Gastroesophageal sphincter (tissue), 4 donors: ENCODE measurements around the gene SYCP1. TPM values are rescaled to one million over a fixed set of nuclear protein-coding genes. Genes with fewer than 3 reads are reported as not detected.

ENCODE experiments used
- ATAC-seq: fragments of 150-250 bp; one replicate; pipeline ENCODE4 v1.9.1; 2016; ENCODE audit warnings: mild to moderate bottlenecking, moderate library complexity
- H3K27ac ChIP-seq, 4 donors: fragments of 200-600 bp; sonication (generic) in 3 of 4; 1 replicate in 3 of 4; 2 replicates in 1 of 4; pipeline ENCODE4 v1.5.1; 2016 to 2019
- H3K27me3 ChIP-seq: fragments of 200-600 bp; sonication (generic); one replicate; pipeline ENCODE4 v1.5.1; 2019
- H3K36me3 ChIP-seq, 2 donors: fragments of 200-600 bp; sonication (generic); one replicate each; pipeline ENCODE4 v1.5.1; 2019; ENCODE audit warnings: control low read depth in 1 of 2
- H3K4me1 ChIP-seq, 3 donors: fragments of 200-600 bp; sonication (generic); 1 replicate in 2 of 3; 2 replicates in 1 of 3; pipeline ENCODE4 v1.5.1; 2016 to 2019; ENCODE audit warnings: control low read depth in 2 of 3
- H3K4me3 ChIP-seq, 2 donors: fragments of 200-600 bp; sonication (generic); one replicate each; pipeline ENCODE4 v1.5.1; 2019; ENCODE audit warnings: mild to moderate bottlenecking in 1 of 2, moderate library complexity in 1 of 2
- H3K9me3 ChIP-seq, 3 donors: fragments of 200-600 bp; sonication (generic); one replicate each; pipeline ENCODE4 v1.5.1; 2017 to 2019; ENCODE audit warnings: control low read depth in 2 of 3
- CTCF ChIP-seq, 4 experiments: fragments of 200-600 bp in 2 of 4; fragments of 450-650 bp in 2 of 4; sonication (generic) in 1 of 4; IDR thresholded peaks; one replicate each; pipeline ENCODE4 v1.5.1; 2017 to 2019; ENCODE audit warnings: antibody characterized with exemption in 4 of 4, mild to moderate bottlenecking in 2 of 4, moderate library complexity in 2 of 4
- EP300 ChIP-seq: sonication (generic); formaldehyde crosslinking; IDR thresholded peaks from one replicate; pipeline ENCODE4 v1.6.1; 2017; ENCODE audit warnings: antibody characterized with exemption, mild to moderate bottlenecking
- POLR2A ChIP-seq, 2 donors: fragments of 450-650 bp; IDR thresholded peaks; one replicate each; pipeline ENCODE4 v1.6.1; 2017; ENCODE audit warnings: antibody characterized with exemption in 2 of 2, mild to moderate bottlenecking in 2 of 2, moderate library complexity in 1 of 2
- POLR2AphosphoS5 ChIP-seq: sonication (generic); formaldehyde crosslinking; IDR thresholded peaks from one replicate; pipeline ENCODE4 v1.6.1; 2017; ENCODE audit warnings: antibody characterized with exemption
- WGBS, 2 donors: methylation state at CpG; one replicate each; pipeline ENCODE4 v1.1.5; 2018; ENCODE audit warnings: low coverage in 1 of 2; 5-methylcytosine and 5-hydroxymethylcytosine counted together
- total RNA-seq, 4 donors: library from RNA; depleted of rRNA; stranded (reverse); fragments of >200 nt; gene quantifications; one replicate each; pipeline ENCODE4 v1.1.0, GENCODE V29; 2016

Gene SYCP1
- total RNA-seq, 4 donors from 2014 or later, result not detected

GRCh38 chr1:114976891-114977290 lies 122.2 kb downstream of the SYCP1 start:
- Histone ChIP-seq H3K36me3 (no peaks in the 10 kb centered on the region), H3K27me3 (no peaks in the 10 kb centered on the region)
- 100% methylated on average over 1 of the region's 1 CpG for WGBS, 2 donors

DNA sequence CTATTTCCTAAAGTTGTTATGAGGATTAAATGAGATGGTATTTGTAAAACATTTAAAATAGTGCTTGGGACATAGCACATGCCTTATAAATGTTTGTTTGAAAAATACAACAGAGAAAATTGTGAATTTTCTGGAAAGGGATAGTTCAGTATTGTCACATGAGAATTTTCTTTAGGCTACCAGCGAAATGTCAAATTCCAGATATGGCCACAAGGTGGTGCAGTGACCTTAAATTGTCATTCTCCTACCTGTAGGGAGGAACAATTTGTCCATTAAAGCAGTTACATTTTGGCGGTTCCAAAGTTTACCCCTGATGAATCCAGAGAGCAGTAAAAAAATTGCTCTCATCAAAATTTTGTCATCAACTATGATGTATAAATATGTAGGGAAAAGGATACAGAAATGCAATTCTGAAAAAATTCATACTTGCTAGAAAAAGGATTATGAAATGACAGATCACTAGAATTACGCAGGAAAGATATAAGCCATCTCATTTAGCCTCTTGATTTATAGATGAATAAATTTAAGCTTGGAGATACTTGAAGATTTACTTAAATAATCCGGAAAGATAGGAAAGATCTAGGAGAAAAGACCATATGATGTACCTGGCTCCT lies 124.7 kb downstream of the SYCP1 start:
- H3K27ac ChIP-seq, result no peak overlapping the region

More at GRCh38 chr1:114976891-114977290, 122.2 kb downstream of the SYCP1 start:
- H3K9me3 ChIP-seq, result peaks cover 0 to 5% (median 0%) of the 10 kb centered on the region in 3 donors
- no peak overlapping the region for H3K27ac ChIP-seq
- no peak for ATAC-seq
- TF ChIP-seq POLR2AphosphoS5, result no peak
- TF ChIP-seq EP300, result no peak
- no peak for TF ChIP-seq POLR2A (IDR thresholded peaks at IDR 0.05)
- no peak overlapping the region for H3K4me3 ChIP-seq
- no peaks in the 10 kb centered on the region for H3K4me1 ChIP-seq

DNA sequence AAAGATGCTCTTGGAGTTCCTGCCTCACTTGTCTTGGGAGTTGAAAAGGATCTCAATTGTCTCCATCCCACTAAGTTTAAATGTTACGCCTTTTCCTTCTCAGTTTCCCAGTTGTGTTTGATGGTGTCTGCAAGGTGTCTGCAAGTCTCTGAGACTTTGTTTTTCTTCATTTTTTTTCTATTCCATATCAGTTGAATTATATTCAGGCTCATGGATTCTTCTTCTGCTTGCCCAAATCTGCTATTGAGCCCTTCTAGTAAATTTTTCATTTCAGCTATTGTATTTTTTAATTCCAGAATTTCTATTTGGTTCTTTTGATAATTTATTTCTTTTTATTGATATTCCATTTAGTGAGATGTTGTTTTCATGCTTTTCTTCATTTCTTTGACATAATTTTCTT lies 127.6 kb downstream of the SYCP1 start:
- Histone ChIP-seq H3K27ac (no peak overlapping the region), H3K4me1 (no peaks in the 10 kb centered on the region), H3K27me3 (no peaks in the 10 kb centered on the region), H3K9me3 (peaks cover 0 to 25% (median 0%) of the 10 kb centered on the region in 3 donors), H3K4me3 (no peak overlapping the region), H3K36me3 (no peaks in the 10 kb centered on the region)
- TF ChIP-seq CTCF (IDR thresholded peaks at IDR 0.05) (no peak), POLR2A (IDR thresholded peaks at IDR 0.05) (no peak), POLR2AphosphoS5 (no peak), EP300 (no peak)
- no peak for ATAC-seq
- 27 to 100% methylated on average over 1 of the region's 1 CpG for WGBS, 2 donors

More for the DNA sequence above, 124.7 kb downstream of the SYCP1 start:
- peaks cover 0 to 20% (median 0%) of the 10 kb centered on the region in 3 donors for H3K9me3 ChIP-seq
- no peaks in the 10 kb centered on the region for H3K27me3 ChIP-seq
- H3K4me3 ChIP-seq, result no peak overlapping the region
- ATAC-seq, result no peak
- 32 to 36% methylated on average over 4 of the region's 4 CpGs for WGBS, 2 donors
- H3K4me1 ChIP-seq, result no peaks in the 10 kb centered on the region
- no peak for TF ChIP-seq POLR2A (IDR thresholded peaks at IDR 0.05)
- TF ChIP-seq CTCF (IDR thresholded peaks at IDR 0.05), result peak; percentile 79 to 91 (median 86)
- TF ChIP-seq EP300, result no peak
- no peak for TF ChIP-seq POLR2AphosphoS5
- H3K36me3 ChIP-seq, result no peaks in the 10 kb centered on the region

GRCh38 chr1:114986286-114986685 lies 131.6 kb downstream of the SYCP1 start:
- peaks cover 0 to 46% (median 0%) of the 10 kb centered on the region in 3 donors for H3K9me3 ChIP-seq
- H3K27ac ChIP-seq, result no peak overlapping the region
- no peaks in the 10 kb centered on the region for H3K36me3 ChIP-seq
- H3K4me1 ChIP-seq, result no peaks in the 10 kb centered on the region
- TF ChIP-seq CTCF (IDR thresholded peaks at IDR 0.05) (no peak), EP300 (no peak), POLR2AphosphoS5 (no peak), POLR2A (IDR thresholded peaks at IDR 0.05) (no peak)
- no peaks in the 10 kb centered on the region for H3K27me3 ChIP-seq
- H3K4me3 ChIP-seq, result no peak overlapping the region
- ATAC-seq, result no peak

DNA sequence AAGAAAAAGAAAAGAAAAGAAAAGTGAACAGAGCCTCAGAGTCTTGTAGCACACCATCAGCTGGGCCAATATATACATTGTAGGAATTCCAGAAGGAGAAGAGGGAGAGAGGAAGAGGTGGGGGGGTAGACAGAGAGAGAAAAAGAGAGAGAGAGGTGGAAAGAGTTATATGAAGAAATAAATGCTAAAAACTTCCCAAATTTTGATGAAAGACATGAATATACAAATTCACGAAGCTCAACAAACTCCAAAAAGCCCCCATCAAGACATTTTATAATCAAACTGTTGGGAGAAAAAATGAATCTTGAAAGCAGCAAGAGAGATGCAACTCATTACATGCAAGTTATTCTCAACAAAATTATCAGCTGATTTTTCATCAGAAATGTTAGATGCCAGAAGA lies 133.4 kb downstream of the SYCP1 start:
- ATAC-seq, result no peak
- no peak overlapping the region for H3K4me3 ChIP-seq
- no peak for TF ChIP-seq POLR2AphosphoS5
- no peak for TF ChIP-seq CTCF (IDR thresholded peaks at IDR 0.05)
- TF ChIP-seq EP300, result no peak
- TF ChIP-seq POLR2A (IDR thresholded peaks at IDR 0.05), result no peak
- no peaks in the 10 kb centered on the region for H3K27me3 ChIP-seq
- H3K9me3 ChIP-seq, result peaks cover 0 to 29% (median 0%) of the 10 kb centered on the region in 3 donors
- no peak overlapping the region for H3K27ac ChIP-seq
- H3K36me3 ChIP-seq, result no peaks in the 10 kb centered on the region
- 83 to 85% methylated on average over 1 of the region's 1 CpG for WGBS, 2 donors
- H3K4me1 ChIP-seq, result no peaks in the 10 kb centered on the region
